GM12891 (cell line): Measurements from ENCODE around the gene USP34.

ENCODE experiments used
- DNase-seq: peaks from one replicate; pipeline ENCODE4 v3.0.0; 2011; ENCODE audit warnings: low spot score; ENCODE audit not compliant: insufficient read length
- FAIRE-seq: peaks from 2 replicates; lab custom pipeline; 2011; peaks lifted over from hg19 to GRCh38; lab: Jason Lieb, UNC
- PAX5 ChIP-seq: IDR thresholded peaks from 2 replicates; pipeline ENCODE4 v1.6.1; 2011; ENCODE audit warnings: low read length, moderate library complexity, mild to moderate bottlenecking; ENCODE audit not compliant: insufficient read depth, severe bottlenecking
- POLR2A ChIP-seq: IDR thresholded peaks from 2 replicates; pipeline ENCODE4 v1.6.1; 2011; ENCODE audit warnings: low read depth, low read length, control low read depth
- POLR2AphosphoS5 ChIP-seq: IDR thresholded peaks from 2 replicates; pipeline ENCODE4 v1.6.1; 2011; ENCODE audit warnings: low read depth, low read length, control low read depth
- POU2F2 ChIP-seq: IDR thresholded peaks from 2 replicates; pipeline ENCODE4 v1.6.1; 2011; ENCODE audit warnings: low read depth, mild to moderate bottlenecking, control low read depth, low read length, moderate library complexity
- SPI1 ChIP-seq: IDR thresholded peaks from 2 replicates; pipeline ENCODE4 v1.6.1; 2011; ENCODE audit warnings: low read depth, low read length, control low read depth
- TAF1 ChIP-seq: IDR thresholded peaks from 2 replicates; pipeline ENCODE4 v1.6.1; 2011; ENCODE audit warnings: low read depth, low read length, control low read depth

USP34 gene

DNA sequence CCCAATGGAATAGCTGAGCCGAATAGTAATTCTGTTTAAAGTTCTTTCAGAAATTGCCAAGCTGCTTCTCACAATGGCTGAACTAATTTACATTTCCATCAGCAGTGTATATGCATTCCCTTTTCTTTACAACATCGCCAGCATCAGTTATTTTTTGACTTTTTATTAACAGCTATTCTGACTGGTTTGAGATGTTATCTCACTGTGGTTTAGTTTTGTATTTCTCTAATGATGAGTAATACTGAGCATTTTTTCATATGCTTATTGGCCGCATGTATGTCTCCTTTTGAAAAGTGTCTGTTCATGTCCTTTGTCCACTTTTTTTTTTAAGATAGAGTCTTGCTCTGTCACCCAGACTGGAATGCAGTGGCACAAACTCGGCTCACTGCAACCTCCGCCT, 208.2 kb downstream of the USP34 start:
- TF ChIP-seq TAF1 = no peak
- no peak for TF ChIP-seq SPI1
- TF ChIP-seq POLR2A = no peak
- no peak for TF ChIP-seq PAX5
- no peak for TF ChIP-seq POU2F2
- no peak for TF ChIP-seq POLR2AphosphoS5
- no peak for FAIRE-seq
- DNase-seq = no peak

DNA sequence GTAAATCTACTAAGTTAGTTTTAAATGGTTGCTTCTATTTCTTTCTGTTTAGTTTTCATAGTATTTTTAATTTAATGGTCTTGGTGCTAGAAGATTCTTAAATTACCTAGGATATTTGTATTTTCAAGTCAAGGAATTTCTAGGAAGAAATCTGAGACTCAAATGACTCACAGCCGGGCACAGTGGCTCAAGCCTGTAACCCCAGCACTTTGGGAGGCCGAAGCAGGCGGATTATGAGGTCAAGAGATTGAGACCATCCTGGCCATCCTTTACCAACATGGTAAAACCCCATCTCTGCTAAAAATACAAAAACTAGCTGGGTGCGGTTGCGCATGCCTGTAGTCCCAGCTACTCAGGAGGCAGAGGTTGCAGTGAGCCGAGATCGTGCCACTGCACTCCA, 213.4 kb downstream of the USP34 start:
- DNase-seq (no peak), FAIRE-seq (no peak)
- no peak for TF ChIP-seq PAX5
- no peak for TF ChIP-seq POLR2A
- TF ChIP-seq POLR2AphosphoS5 = no peak
- TF ChIP-seq TAF1 = no peak
- TF ChIP-seq POU2F2 = no peak
- no peak for TF ChIP-seq SPI1

DNA sequence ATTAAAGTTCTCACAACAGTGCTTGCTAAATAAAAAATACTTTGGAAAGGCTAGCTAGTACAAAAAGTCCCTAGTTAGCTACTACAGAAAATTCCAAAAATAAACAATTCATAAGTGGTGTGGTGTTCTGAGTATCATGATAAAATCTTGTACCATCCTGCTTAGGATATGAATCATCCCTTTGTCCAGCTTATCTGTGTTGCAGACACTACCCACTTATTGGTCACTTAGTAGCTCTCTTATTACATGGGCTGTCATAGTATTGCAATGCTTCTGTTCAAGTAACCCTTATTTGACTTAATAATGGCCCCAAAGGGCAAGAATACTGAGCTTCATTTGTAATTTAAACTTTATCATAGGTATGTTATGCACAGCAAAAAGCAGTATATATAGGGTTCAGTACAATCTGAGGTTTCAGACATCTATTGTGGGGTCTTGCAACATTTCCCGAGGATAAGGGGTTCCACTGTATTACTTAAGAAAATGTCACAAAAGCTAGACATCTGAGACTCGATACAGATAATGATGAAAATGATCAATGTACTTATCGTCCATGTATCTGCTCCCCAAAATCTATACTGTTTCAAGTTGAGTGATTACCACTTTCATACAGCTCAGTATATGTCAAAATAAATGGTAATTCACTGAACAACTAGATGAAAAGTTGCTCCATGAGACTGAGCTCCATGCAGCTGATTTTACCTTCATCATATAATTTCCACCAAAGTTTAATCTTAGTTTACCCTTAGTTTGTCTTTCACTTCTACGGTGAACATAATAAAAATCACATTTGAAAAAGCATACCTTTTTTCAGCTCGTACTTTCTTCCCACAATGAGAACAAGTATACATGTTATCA, 215.1 kb downstream of the USP34 start:
- peak; percentile 13 for FAIRE-seq
- TF ChIP-seq SPI1 (no peak), PAX5 (no peak), POU2F2 (no peak), POLR2A (no peak), TAF1 (no peak), POLR2AphosphoS5 (no peak)
- no peak for DNase-seq

DNA sequence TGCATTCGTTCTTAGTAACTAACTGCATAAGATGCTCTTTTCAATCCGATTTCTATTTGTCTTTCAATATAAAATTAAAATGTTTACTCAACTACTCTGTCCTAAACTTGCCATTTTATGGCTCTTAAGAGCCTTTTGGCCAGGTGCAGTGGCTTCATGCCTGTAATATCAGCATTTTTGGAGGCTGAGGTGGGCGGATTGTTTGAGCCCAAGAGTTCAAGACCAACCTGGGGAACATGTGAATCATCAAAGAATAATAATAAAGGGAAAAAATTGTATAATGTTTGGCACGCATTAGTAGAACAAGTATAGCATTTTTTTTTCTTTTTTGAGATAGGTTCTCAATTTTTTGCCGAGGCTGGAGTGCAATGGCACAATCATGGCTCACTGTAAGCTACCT, 216.4 kb downstream of the USP34 start:
- FAIRE-seq = no peak
- TF ChIP-seq TAF1 (no peak), POU2F2 (no peak), PAX5 (no peak), POLR2A (no peak), POLR2AphosphoS5 (no peak), SPI1 (no peak)
- no peak for DNase-seq

DNA sequence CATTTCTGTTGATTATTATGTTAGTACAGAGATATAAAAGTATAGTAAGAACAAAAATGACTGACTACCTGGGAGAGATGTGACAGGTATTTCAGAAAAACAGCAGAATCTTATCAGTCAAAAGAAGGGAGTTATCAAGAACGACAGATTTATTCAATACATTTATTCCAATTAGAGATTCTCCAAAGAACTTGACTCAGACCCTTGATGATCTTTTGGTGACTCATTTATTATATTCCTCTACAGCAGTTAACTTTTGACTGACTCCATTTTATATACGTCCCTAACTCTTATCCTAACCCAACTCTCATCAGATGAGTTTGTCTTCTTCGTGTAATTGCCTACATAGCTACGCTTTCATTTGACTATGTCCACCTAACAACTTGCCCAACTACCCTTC, 217.8 kb downstream of the USP34 start:
- no peak for DNase-seq
- TF ChIP-seq PAX5 = no peak
- no peak for TF ChIP-seq POU2F2
- no peak for TF ChIP-seq SPI1
- no peak for TF ChIP-seq POLR2AphosphoS5
- TF ChIP-seq POLR2A = no peak
- TF ChIP-seq TAF1 = no peak
- FAIRE-seq = no peak

DNA sequence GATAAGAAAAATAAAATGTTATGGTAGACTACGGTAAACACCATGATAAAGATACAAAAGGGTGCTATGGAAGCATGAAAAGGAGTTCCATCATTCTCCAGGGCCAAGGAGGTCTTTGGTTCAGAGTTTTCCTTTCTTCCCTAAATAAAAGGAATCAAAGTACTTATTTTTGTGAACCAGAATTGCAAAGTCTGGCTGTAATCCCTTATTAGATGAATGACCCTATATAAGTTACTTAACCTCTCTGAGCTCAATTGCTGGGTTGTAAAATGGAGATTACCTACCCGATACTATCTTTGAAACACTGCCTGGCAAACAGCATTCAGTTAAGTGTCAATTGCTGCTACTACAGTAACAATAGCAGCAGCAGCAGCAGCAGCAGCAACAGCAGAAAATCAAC, 218.9 kb downstream of the USP34 start:
- FAIRE-seq (no peak), DNase-seq (no peak)
- no peak for TF ChIP-seq POLR2AphosphoS5
- TF ChIP-seq TAF1 = no peak
- TF ChIP-seq SPI1 = no peak
- no peak for TF ChIP-seq POU2F2
- TF ChIP-seq POLR2A = no peak
- no peak for TF ChIP-seq PAX5

DNA sequence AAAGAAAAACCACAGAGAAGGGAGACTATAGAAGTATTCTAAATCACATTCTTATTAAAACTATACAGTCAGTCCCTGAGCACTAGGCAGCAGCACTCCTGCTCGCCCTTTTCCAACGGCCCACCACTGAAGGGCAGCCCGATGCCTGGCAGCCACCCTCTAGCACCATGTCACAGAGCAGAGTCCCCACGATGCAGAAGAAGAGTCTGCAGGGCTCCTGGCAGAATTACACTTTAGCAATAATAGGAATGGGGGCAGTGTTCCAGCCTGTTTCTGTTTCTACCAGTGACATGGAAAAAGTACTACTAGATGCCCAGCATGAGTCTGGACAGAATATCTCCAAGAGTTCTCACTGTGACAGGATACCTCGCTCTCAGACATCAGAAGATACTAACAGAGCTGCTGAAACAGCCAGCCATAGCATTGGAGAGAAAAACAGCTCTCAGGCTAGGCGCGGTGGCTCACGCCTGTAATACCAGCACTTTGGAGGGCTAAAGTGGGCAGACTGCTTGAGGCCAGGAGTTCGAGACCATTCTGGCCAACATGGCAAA, 221.3 kb downstream of the USP34 start:
- FAIRE-seq (no peak), DNase-seq (no peak)
- no peak for TF ChIP-seq POLR2A
- TF ChIP-seq POU2F2 = no peak
- TF ChIP-seq PAX5 = no peak
- TF ChIP-seq SPI1 = no peak
- no peak for TF ChIP-seq TAF1
- TF ChIP-seq POLR2AphosphoS5 = no peak

DNA sequence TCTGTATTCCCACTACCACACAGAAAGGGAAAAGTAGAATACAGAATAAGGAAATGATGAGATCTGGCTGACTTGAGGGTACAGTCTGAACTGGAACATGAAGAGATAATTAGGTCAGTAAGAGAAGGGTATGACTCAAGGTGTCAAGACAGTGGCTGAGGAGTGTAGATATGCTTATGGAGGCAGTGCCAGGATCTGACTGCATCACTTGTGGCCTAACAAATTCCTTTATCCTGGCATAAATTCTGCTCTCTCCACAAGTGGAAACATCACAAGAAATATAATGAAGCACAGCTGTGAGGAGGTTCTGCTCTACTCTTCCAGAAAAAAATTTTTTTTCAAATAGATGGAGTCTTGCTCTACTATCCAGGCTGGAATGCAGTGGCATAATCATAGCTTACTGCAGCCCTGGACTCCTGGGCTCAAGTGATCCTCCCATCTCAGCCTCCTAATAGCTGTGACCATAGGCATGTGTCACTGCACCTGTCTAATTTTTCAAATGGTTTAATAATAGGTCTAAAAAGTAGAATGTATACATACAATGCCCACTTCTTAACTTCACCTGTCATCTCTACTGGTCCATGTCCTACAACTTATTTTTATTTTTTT, 223.6 kb downstream of the USP34 start:
- no peak for FAIRE-seq
- no peak for TF ChIP-seq PAX5
- TF ChIP-seq POLR2A = no peak
- no peak for TF ChIP-seq TAF1
- no peak for TF ChIP-seq POU2F2
- TF ChIP-seq POLR2AphosphoS5 = no peak
- no peak for TF ChIP-seq SPI1

DNA sequence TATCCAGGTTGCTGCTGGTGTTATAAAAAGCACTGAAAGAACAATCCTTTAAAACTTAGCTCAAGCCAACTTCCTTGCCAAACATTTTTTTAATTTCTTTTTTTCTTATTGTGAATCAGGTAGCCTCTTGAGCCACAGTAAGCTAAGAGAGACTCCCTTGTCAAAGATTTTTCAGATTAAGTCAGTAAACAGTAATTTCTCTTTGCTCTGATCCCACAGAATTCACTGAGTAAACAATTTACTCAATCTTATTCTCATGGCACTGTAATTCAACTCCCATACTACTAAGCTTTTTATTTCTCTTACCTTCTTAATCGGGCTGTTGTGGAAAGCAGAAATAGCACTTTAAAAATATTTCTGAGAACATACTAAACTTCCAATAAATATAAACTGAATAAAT, 226.2 kb downstream of the USP34 start:
- no peak for DNase-seq
- no peak for FAIRE-seq
- no peak for TF ChIP-seq PAX5
- TF ChIP-seq SPI1 = no peak
- TF ChIP-seq POU2F2 = no peak
- TF ChIP-seq POLR2AphosphoS5 = no peak
- no peak for TF ChIP-seq TAF1
- TF ChIP-seq POLR2A = no peak

More for the DNA sequence above, 223.6 kb downstream of the USP34 start:
- no peak for DNase-seq
